ENCODE measurements around the gene CBX3. TPM values are rescaled to one million over a fixed set of nuclear protein-coding genes. Genes with fewer than 3 reads are reported as not detected.

CBX3 gene
- total RNA-seq, 1 experiment from 2014 or later: 232 TPM

- DNase-seq (ENCODE audit: low spot score) (peak; percentile 62), ATAC-seq (no peak; the same call in 1 of the 2 replicates)
- Mint-ChIP-seq H3K4me3 (peak overlapping the region; percentile 100), H3K27ac (peak overlapping the region; percentile 100), H3K4me1 (peaks cover 42% of the 10 kb centered on the region), H3K9me3 (no peaks in the 10 kb centered on the region), H3K27me3 (ENCODE audit: low read depth) (peaks cover 3% of the 10 kb centered on the region), H3K36me3 (peaks cover 74% of the 10 kb centered on the region)
- ChIA-PET POLR2A (interaction anchor here (0.6 to 4.5 kb wide), 12 partner anchors 9 to 343 kb away, joined by 3 to 35 read pairs (median 4); partner anchors contain the start of genes NFE2L3 and SNX10), CTCF (no interaction called here)
- TF ChIP-seq SP1 (CRISPR knock-in tag; conservative IDR thresholded peaks at IDR 0.05) (no peak), ZNF416 (CRISPR knock-in tag; IDR thresholded peaks at IDR 0.05) (peak; percentile 91), GTF2I (CRISPR knock-in tag; conservative IDR thresholded peaks at IDR 0.05) (no peak), AR (CRISPR knock-in tag; IDR thresholded peaks at IDR 0.05) (peak; percentile 42), ZNF671 (CRISPR knock-in tag; IDR thresholded peaks at IDR 0.05) (0 out of 2 replicates have a peak, but pooled peaks have one; percentile 39), ARID4B (CRISPR knock-in tag; IDR thresholded peaks at IDR 0.05; ENCODE audit: borderline replicate concordance) (no peak; the same call in 1 of the 2 replicates), FOXP1 (CRISPR knock-in tag; IDR thresholded peaks at IDR 0.05; ENCODE audit: borderline replicate concordance) (no peak), TEAD4 (CRISPR knock-in tag; IDR thresholded peaks at IDR 0.05) (no peak), OVOL2 (CRISPR knock-in tag; IDR thresholded peaks at IDR 0.05; ENCODE audit: borderline replicate concordance) (no peak), CREM (CRISPR knock-in tag; IDR thresholded peaks at IDR 0.05) (no peak; the same call in 1 of the 2 replicates), ZNF425 (CRISPR knock-in tag; conservative IDR thresholded peaks at IDR 0.05) (peak; percentile 85), MXD4 (CRISPR knock-in tag; IDR thresholded peaks at IDR 0.05; ENCODE audit: borderline replicate concordance) (no peak), CREB1 (CRISPR knock-in tag; IDR thresholded peaks at IDR 0.05) (no peak), NFATC4 (CRISPR knock-in tag; IDR thresholded peaks at IDR 0.05) (peak; percentile 88), EMX1 (CRISPR knock-in tag; IDR thresholded peaks at IDR 0.05) (peak; percentile 93; the same call in 1 of the 2 replicates), TP53 (CRISPR knock-in tag; IDR thresholded peaks at IDR 0.05) (no peak), PRDM15 (CRISPR knock-in tag; IDR thresholded peaks at IDR 0.05) (no peak), ZBTB43 (CRISPR knock-in tag; IDR thresholded peaks at IDR 0.05) (no peak), TCF7 (CRISPR knock-in tag; IDR thresholded peaks at IDR 0.05; ENCODE audit: low read depth) (no peak), ZBTB21 (CRISPR knock-in tag; IDR thresholded peaks at IDR 0.05; ENCODE audit: borderline replicate concordance) (no peak), FOXJ3 (CRISPR knock-in tag; IDR thresholded peaks at IDR 0.05; ENCODE audit: borderline replicate concordance) (no peak), ATF1 (CRISPR knock-in tag; IDR thresholded peaks at IDR 0.05) (no peak), ESRRA (CRISPR knock-in tag; IDR thresholded peaks at IDR 0.05; ENCODE audit: borderline replicate concordance) (0 out of 2 replicates have a peak, but pooled peaks have one; percentile 28), ETV6 (CRISPR knock-in tag; IDR thresholded peaks at IDR 0.05) (no peak; the same call in 1 of the 2 replicates)
- TF ChIP-seq, protein P1, sequence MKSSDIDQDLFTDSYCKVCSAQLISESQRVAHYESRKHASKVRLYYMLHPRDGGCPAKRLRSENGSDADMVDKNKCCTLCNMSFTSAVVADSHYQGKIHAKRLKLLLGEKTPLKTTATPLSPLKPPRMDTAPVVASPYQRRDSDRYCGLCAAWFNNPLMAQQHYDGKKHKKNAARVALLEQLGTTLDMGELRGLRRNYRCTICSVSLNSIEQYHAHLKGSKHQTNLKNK (CRISPR knock-in tag; IDR thresholded peaks at IDR 0.05): peak; percentile 94
Observed at GRCh38 chr7:26200038-26200443, 1.5 kb upstream of the CBX3 start.
